ENCODE results near the gene SCAF1. TPM values are rescaled to one million over a fixed set of nuclear protein-coding genes. Genes with fewer than 3 reads are reported as not detected.
A peak's percentile ranks its signal among the peaks of the same experiment; 100 is the strongest.

The SCAF1 gene
- polyA plus RNA-seq, 3 donors = 0.39 to 7.5 (median 0.68) TPM

GRCh38 chr19:49683814-49684250 is 41.8 kb downstream of the SCAF1 start:
- H3K27me3 ChIP-seq (ENCODE audit: control insufficient read depth in 2 of 2, insufficient read depth in 2 of 2, low read length in 2 of 2) = no peaks in the 10 kb centered on the region
- Mint-ChIP-seq H3K36me3 (peaks cover 55 to 68% of the 10 kb centered on the region in 2 donors), H3K4me1 (peaks cover 16% of the 10 kb centered on the region), H3K27me3 (ENCODE audit: low read depth in 3 of 3) (peaks cover 5 to 10% (median 7%) of the 10 kb centered on the region in 3 donors), H3K9me3 (peaks cover 0 to 2% (median 0%) of the 10 kb centered on the region in 7 donors), H3K27ac (peak overlapping the region in 2 of 7 donors; percentile 44 to 68), H3K4me3 (no peak overlapping the region)
- H4K20me1 ChIP-seq (ENCODE audit: insufficient read depth, low read length) = peaks cover 14% of the 10 kb centered on the region
- H2AFZ ChIP-seq (ENCODE audit: insufficient read depth, low read depth, low read length, poor library complexity, severe bottlenecking) = no peak overlapping the region
- H3K4me1 ChIP-seq (ENCODE audit: control insufficient read depth in 1 of 2, insufficient read depth in 2 of 2, low read length in 2 of 2) = peaks cover 16 to 27% of the 10 kb centered on the region in 2 donors
- H3K4me3 ChIP-seq (replicated peaks in 1 of 3; ENCODE audit: low read depth in 2 of 3, low read length in 3 of 3) = no peak overlapping the region
- H3K9me3 ChIP-seq (replicated peaks in 1 of 2; ENCODE audit: control insufficient read depth in 1 of 2, insufficient read depth in 1 of 2, low read length in 2 of 2) = no peaks in the 10 kb centered on the region
- 96% methylated on average over 18 of the region's 18 CpGs for WGBS (ENCODE audit: insufficient coverage)
- DNase-seq = no peak
- H3K36me3 ChIP-seq (replicated peaks in 1 of 2; ENCODE audit: control insufficient read depth in 1 of 2, insufficient read depth in 2 of 2, low read length in 2 of 2) = peaks cover 33 to 47% of the 10 kb centered on the region in 2 donors
- H3K4me2 ChIP-seq (replicated peaks; ENCODE audit: extremely low read depth, low read length, poor library complexity, severe bottlenecking) = no peak overlapping the region
- intact Hi-C loops (cut with micrococcal nuclease) = no loop called here
- no peak overlapping the region for H3K9ac ChIP-seq (ENCODE audit: insufficient read depth, low read length, poor library complexity, severe bottlenecking)
- no peak overlapping the region for H3K27ac ChIP-seq (ENCODE audit: low read depth in 1 of 2, low read length in 2 of 2)
- peaks cover 21% of the 10 kb centered on the region for H3K79me2 ChIP-seq (ENCODE audit: insufficient read depth, low read length)
- TF ChIP-seq CTCF (IDR thresholded peaks at IDR 0.05) = no peak

DNA sequence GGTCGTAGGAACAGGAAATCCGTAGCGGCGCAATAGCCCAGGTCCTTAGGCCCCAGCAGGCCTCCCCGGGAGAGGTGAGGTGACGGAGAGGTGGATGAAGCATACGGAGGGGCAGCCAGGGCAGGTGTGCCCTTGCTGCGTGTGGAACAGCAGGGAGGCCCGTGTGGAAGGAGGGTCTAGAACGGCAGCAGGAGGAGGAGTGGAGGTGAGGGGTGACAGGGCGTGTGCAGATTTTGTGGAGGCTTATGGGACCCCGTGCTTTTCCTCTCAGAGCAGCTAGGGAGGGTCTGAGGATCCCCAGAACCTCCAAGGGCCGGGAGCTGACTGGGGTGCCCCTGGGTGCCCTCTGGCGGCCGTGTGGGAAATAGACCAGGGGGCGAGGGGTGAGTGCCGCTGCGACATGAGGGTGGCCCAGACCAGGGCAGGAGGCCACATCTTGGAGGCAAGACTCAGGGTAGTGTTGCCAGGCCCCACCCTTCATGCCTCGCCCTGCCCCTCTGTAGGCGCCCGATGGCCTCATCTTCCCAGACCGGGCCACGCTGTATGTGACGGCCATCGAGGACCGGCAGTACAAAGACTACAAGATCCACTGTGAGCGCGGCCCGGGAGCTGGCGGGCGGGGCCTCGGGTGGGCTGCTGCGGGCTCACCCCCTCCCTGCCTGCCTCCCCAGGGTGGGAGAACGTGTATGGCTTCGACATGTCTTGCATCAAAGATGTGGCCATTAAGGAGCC is 42.4 kb downstream of the SCAF1 start:
- 92% methylated on average over 33 of the region's 35 CpGs for WGBS (ENCODE audit: insufficient coverage)
- Histone ChIP-seq H4K20me1 (ENCODE audit: insufficient read depth, low read length) (peaks cover 15% of the 10 kb centered on the region), H3K79me2 (ENCODE audit: insufficient read depth, low read length) (peaks cover 16% of the 10 kb centered on the region), H3K36me3 (replicated peaks in 1 of 2; ENCODE audit: control insufficient read depth in 1 of 2, insufficient read depth in 2 of 2, low read length in 2 of 2) (peaks cover 33 to 47% of the 10 kb centered on the region in 2 donors), H3K9ac (ENCODE audit: insufficient read depth, low read length, poor library complexity, severe bottlenecking) (no peak overlapping the region), H3K4me2 (replicated peaks; ENCODE audit: extremely low read depth, low read length, poor library complexity, severe bottlenecking) (no peak overlapping the region), H3K27me3 (ENCODE audit: control insufficient read depth in 2 of 2, insufficient read depth in 2 of 2, low read length in 2 of 2) (peaks cover 0 to 5% of the 10 kb centered on the region in 2 donors), H3K9me3 (replicated peaks in 1 of 2; ENCODE audit: control insufficient read depth in 1 of 2, insufficient read depth in 1 of 2, low read length in 2 of 2) (no peaks in the 10 kb centered on the region), H3K4me1 (ENCODE audit: control insufficient read depth in 1 of 2, insufficient read depth in 2 of 2, low read length in 2 of 2) (peaks cover 16 to 24% of the 10 kb centered on the region in 2 donors), H3K27ac (ENCODE audit: low read depth in 1 of 2, low read length in 2 of 2) (no peak overlapping the region), H2AFZ (ENCODE audit: insufficient read depth, low read depth, low read length, poor library complexity, severe bottlenecking) (no peak overlapping the region), H3K4me3 (replicated peaks in 1 of 3; ENCODE audit: low read depth in 2 of 3, low read length in 3 of 3) (no peak overlapping the region)
- Mint-ChIP-seq H3K27me3 (ENCODE audit: low read depth in 3 of 3) (peaks cover 11 to 12% (median 12%) of the 10 kb centered on the region in 3 donors), H3K4me1 (peaks cover 16% of the 10 kb centered on the region), H3K27ac (peak overlapping the region in 3 of 7 donors; percentile 5 to 68 (median 44)), H3K9me3 (peaks cover 0 to 2% (median 0%) of the 10 kb centered on the region in 7 donors), H3K36me3 (peaks cover 58 to 72% of the 10 kb centered on the region in 2 donors), H3K4me3 (no peak overlapping the region)
- DNase-seq = no peak
- intact Hi-C loops (cut with micrococcal nuclease) = no loop called here
- peak; percentile 48 for TF ChIP-seq CTCF (IDR thresholded peaks at IDR 0.05)

All from CD14-positive monocyte (primary cell).